Lower lobe of right lung (tissue), 2 donors: ENCODE data around the gene TBC1D14. TPM values are rescaled to one million over a fixed set of nuclear protein-coding genes. Genes with fewer than 3 reads are reported as not detected.

Experiments
- ATAC-seq, 2 donors: fragments of 200-7000 bp; cut with Tn5 transposase; one replicate each; pipeline ENCODE4 v1.9.1; 2020 to 2022; ENCODE audit warnings: mild to moderate bottlenecking in 2 of 2, moderate library complexity in 2 of 2
- DNase-seq: peaks from one replicate; pipeline ENCODE4 v3.0.0-alpha.2; 2020
- H3K27ac ChIP-seq: fragments of 200-600 bp; one replicate; pipeline ENCODE4 v1.8.0; 2022
- H3K27me3 ChIP-seq: fragments of 200-600 bp; one replicate; pipeline ENCODE4 v1.8.0; 2022; ENCODE audit warnings: low read depth
- H3K36me3 ChIP-seq: fragments of 200-600 bp; one replicate; pipeline ENCODE4 v1.8.0; 2022; ENCODE audit warnings: mild to moderate bottlenecking
- H3K4me1 ChIP-seq: fragments of 200-600 bp; one replicate; pipeline ENCODE4 v1.8.0; 2022
- H3K4me3 ChIP-seq: fragments of 200-600 bp; one replicate; pipeline ENCODE4 v1.8.0; 2022; ENCODE audit warnings: mild to moderate bottlenecking
- H3K9me3 ChIP-seq: fragments of 200-600 bp; one replicate; pipeline ENCODE4 v1.8.0; 2022
- intact Hi-C: fragments of 100-400 bp; cut with DNase I; formaldehyde crosslinking; loops from one replicate; pipeline ENCODE4 v1.11.0; 2022
- long read RNA-seq: library from polyadenylated mRNA; unstranded; transcript quantifications from one replicate; pipeline ENCODE4 v2.0.0, GENCODE V29; 2021
- total RNA-seq: library from RNA; stranded (reverse); fragmentation: NEBNext Ultra II Directional; extraction: Animal tissue kit (Norgen Biotek cat#: 25700); gene quantifications from one replicate; pipeline ENCODE4 v1.2.1, GENCODE V29; 2021
- TF ChIP-seq, protein P1 (sequence below): fragments of 200-600 bp; IDR thresholded peaks from one replicate; pipeline ENCODE4 v1.8.0; 2022; ENCODE audit warnings: antibody characterized with exemption, mild to moderate bottlenecking
- donor health status: DM: no; HTN: yes; CAD: no; lungs with severe emphysema.

Gene TBC1D14, protein sequence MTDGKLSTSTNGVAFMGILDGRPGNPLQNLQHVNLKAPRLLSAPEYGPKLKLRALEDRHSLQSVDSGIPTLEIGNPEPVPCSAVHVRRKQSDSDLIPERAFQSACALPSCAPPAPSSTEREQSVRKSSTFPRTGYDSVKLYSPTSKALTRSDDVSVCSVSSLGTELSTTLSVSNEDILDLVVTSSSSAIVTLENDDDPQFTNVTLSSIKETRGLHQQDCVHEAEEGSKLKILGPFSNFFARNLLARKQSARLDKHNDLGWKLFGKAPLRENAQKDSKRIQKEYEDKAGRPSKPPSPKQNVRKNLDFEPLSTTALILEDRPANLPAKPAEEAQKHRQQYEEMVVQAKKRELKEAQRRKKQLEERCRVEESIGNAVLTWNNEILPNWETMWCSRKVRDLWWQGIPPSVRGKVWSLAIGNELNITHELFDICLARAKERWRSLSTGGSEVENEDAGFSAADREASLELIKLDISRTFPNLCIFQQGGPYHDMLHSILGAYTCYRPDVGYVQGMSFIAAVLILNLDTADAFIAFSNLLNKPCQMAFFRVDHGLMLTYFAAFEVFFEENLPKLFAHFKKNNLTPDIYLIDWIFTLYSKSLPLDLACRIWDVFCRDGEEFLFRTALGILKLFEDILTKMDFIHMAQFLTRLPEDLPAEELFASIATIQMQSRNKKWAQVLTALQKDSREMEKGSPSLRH
- total RNA-seq: 60.7 TPM
- long read RNA-seq, full-length matches to known transcripts: 22 of 64 reads
- long read RNA-seq, partial matches to known transcripts: 26 of 64 reads
- long read RNA-seq, other reads (novel, unspliced or antisense): 16 of 64 reads

DNA sequence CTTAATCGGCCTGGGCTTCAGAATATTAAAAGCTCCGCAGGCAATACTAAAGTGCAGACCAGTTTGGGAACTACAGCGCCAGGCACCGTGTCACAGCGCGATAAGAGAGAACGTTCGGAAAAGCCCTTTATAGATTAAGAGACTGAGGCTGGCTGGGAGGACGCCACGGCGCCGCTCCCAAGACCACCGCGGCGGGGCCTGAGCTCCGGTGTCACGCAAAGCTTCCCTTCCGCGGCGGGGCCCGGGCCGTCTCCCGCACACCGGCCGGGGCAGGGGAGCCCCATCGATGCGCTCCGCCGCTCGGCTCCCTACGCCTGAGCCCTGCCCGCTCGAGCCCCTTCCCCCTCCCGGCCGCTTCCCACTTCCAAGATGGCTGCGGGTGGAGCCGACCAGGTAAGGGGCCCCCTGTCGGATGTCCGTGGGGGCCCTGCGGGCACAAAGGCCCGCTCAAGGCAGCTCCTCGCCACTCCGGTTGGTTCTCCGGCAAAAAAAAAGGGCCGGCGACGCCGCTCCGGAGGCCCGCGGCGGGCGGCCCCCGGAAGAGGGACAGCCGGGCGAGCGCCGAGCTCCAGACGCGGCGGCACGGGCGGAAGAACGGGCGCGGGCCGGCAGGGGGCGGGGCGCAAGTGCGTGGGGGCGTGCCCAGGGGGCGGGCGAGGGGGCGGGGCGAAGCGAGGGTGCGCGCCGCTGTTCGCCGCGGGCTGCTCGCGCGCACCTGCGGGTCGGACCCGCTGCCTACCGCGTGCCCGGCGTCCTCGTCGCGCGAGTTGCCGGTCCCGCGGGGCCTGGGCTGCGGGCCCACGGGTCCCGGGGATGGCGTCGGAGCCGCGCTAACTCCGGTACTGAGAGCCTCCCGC lies at the start of gene TBC1D14:
TBC1D14 (plus strand) TSS at position 714 of the 857 bp plus-strand sequence. CDS start 13,564 bp downstream, outside the sequence.
- Histone ChIP-seq H3K36me3 (no peaks in the 10 kb centered on the region), H3K27ac (peak within 1 kb of the TSS; percentile 97), H3K9me3 (no peaks in the 10 kb centered on the region), H3K4me3 (peak within 1 kb of the TSS; percentile 90), H3K4me1 (peaks cover 41% of the 10 kb centered on the region), H3K27me3 (no peaks in the 10 kb centered on the region)
- ATAC-seq (peak; percentile 96 to 97), DNase-seq (peak; percentile 92)
- intact Hi-C loops: no loop called here
- TF ChIP-seq, protein P1, sequence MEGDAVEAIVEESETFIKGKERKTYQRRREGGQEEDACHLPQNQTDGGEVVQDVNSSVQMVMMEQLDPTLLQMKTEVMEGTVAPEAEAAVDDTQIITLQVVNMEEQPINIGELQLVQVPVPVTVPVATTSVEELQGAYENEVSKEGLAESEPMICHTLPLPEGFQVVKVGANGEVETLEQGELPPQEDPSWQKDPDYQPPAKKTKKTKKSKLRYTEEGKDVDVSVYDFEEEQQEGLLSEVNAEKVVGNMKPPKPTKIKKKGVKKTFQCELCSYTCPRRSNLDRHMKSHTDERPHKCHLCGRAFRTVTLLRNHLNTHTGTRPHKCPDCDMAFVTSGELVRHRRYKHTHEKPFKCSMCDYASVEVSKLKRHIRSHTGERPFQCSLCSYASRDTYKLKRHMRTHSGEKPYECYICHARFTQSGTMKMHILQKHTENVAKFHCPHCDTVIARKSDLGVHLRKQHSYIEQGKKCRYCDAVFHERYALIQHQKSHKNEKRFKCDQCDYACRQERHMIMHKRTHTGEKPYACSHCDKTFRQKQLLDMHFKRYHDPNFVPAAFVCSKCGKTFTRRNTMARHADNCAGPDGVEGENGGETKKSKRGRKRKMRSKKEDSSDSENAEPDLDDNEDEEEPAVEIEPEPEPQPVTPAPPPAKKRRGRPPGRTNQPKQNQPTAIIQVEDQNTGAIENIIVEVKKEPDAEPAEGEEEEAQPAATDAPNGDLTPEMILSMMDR: peak; percentile 16

DNA sequence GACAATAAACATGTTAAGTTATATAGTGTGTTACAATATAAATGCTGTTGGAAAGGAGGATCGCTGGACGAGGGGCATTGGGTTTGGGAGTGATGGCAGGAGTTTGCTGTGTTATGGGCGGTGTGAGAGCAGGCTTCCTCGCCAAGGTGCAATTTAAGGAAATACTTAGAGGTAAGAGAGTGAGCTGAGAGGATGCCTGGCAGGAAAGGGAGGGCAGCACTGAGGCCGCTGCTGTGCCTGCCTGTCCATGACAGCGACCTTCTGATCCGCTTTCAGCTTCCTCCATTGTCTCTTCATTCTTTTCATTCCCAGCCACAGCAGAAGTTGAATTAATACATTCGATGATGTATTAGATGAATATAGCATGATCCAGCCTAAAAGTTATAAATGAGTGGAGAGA lies 41.2 kb upstream of the TBC1D14 start:
- H3K9me3 ChIP-seq: no peaks in the 10 kb centered on the region
- TF ChIP-seq, protein P1: no peak
- intact Hi-C loops: no loop called here
- H3K4me3 ChIP-seq: no peak overlapping the region
- ATAC-seq (no peak), DNase-seq (no peak)
- H3K4me1 ChIP-seq: peaks cover 8% of the 10 kb centered on the region
- H3K27me3 ChIP-seq: no peaks in the 10 kb centered on the region
- H3K27ac ChIP-seq: no peak overlapping the region
- peaks cover 74% of the 10 kb centered on the region for H3K36me3 ChIP-seq

DNA sequence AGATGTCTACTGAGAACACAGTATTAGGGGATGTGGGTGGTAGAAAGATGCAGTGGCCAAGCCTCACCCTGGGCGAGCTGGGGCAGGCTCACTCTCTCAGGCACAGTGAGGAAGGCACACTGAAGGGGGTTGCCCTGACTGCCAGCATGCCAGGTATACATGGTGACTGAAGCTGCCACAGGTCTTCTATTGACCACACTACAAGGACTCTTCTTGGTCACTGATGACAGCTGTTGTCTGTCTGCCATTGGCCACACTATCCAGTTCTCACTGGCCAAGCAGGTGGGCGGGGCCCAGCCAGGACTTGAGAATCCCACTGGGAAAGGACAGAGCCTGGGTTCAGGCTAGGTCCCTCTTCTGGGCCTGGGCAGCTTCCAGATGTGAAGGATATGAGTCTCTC lies 39.7 kb upstream of the TBC1D14 start:
- no peaks in the 10 kb centered on the region for H3K27me3 ChIP-seq
- intact Hi-C loops: loop anchor here (10.0 kb wide), 1 partner anchor 155 kb away; the partner anchor contains the start of gene BLOC1S4
- no peak for DNase-seq
- peak; percentile 9 to 32 for ATAC-seq
- H3K4me3 ChIP-seq: no peak overlapping the region
- TF ChIP-seq, protein P1: no peak
- H3K4me1 ChIP-seq: peaks cover 16% of the 10 kb centered on the region
- peaks cover 72% of the 10 kb centered on the region for H3K36me3 ChIP-seq
- H3K9me3 ChIP-seq: no peaks in the 10 kb centered on the region
- H3K27ac ChIP-seq: no peak overlapping the region

DNA sequence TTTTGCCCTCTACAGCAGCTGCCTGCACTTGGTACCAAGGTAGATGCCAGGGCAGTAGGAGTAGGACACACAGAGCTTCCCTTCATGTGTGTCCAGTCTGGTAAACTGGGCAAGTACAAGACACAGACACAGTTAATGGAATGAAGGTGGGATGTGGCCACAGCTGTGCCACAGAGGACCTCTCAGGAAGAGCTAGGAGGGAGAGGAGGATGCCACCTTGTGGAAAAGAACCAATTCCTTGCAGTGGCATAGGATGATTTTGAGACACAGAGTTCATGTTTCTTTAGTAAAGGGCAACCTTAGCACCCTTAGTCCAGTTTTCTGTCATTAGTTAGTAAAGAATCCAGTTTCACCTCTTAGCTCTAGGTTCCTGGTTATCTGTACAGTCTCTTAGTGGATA lies 36.3 kb upstream of the TBC1D14 start:
- Histone ChIP-seq H3K27me3 (no peaks in the 10 kb centered on the region), H3K4me3 (no peak overlapping the region), H3K4me1 (peaks cover 31% of the 10 kb centered on the region), H3K9me3 (no peaks in the 10 kb centered on the region), H3K27ac (no peak overlapping the region), H3K36me3 (peaks cover 70% of the 10 kb centered on the region)
- intact Hi-C loops: loop anchor here (10.0 kb wide), 1 partner anchor 158 kb away; the partner anchor contains the start of gene BLOC1S4
- DNase-seq (no peak), ATAC-seq (no peak)
- TF ChIP-seq, protein P1: no peak
